Inferior parietal cortex (tissue), 1 donor: Measurements from ENCODE around the gene TLR9.

Source experiments
- DNase-seq: peaks from one replicate; pipeline ENCODE4 v3.0.0-alpha.2; 2016; ENCODE audit errors: extremely low spot score

Gene TLR9

GRCh38 chr3:52173101-52173500 lies 52.3 kb downstream of the TLR9 start:
- DNase-seq = no peak

- DNase-seq = peak; percentile 24
Observed at GRCh38 chr3:52172262-52172757, 53.1 kb downstream of the TLR9 start.

GRCh38 chr3:52171514-52172261 lies 53.8 kb downstream of the TLR9 start:
- no peak for DNase-seq
